C4-2B (cell line): ENCODE results near the gene MAN2B1.
"Not testable (repeated sequence)": the region's sequence is repeated elsewhere in the genome, so short reads cannot be mapped to it uniquely, and the experiment has no call there.

Source experiments
- H3K27ac ChIP-seq: fragments of 450-650 bp; 2 replicates; pipeline ENCODE4 v1.5.1; 2017
- ZFX ChIP-seq: fragments of 450-650 bp; IDR thresholded peaks from 2 replicates; pipeline ENCODE4 v1.6.1; 2017
- TF ChIP-seq, protein P1 (sequence below): fragments of 450-650 bp; conservative IDR thresholded peaks from 2 replicates; pipeline ENCODE4 v1.5.1; 2017; ENCODE audit warnings: mild to moderate bottlenecking

The MAN2B1 gene

DNA sequence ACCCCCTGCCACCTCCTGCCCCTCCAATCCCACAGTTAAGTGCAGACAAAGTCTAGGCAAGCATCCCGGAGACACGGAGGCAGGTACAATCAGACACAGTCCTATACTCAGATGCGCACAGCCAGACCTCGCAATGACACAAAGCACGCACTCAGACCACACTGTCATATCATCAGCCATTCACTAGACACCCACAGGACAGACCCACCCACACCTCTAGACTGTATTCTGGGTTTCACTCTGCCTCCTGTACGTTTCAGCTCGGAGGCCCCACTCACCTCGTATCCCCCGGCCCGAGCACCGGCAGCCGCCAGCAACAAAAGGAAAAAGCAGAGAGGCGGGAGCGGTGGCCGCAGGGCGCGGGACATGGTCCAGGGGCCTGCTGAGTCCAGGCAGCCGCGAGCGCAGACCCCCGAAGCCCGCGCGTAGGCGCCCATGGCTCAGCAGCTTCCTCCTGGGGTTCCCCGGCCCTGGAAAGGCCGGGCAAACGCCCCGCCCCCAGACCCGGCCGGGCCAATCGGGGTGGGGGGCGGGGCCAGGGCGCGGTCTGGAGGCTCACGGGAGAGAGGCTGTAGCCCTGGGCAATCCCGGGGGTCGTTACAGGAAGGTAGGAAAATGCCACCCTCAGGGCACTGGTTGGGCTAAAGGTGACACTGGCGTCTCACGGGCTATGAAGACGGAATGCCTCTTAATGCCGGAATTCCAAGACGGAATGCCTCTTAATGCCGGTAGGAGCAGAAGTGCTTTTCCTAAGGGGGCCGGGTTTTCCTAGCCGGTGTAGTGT lies at the start of gene MAN2B1, which contains the start of gene WDR83:
Gene MAN2B1, minus strand, starts transcription at position 478 of the 784 bp plus-strand sequence. Its CDS starts 41 bp downstream, at position 437.
Gene WDR83, plus strand, starts transcription at position 543 of the 784 bp plus-strand sequence. CDS start 2,984 bp downstream, outside the sequence.
- TF ChIP-seq, protein P1, sequence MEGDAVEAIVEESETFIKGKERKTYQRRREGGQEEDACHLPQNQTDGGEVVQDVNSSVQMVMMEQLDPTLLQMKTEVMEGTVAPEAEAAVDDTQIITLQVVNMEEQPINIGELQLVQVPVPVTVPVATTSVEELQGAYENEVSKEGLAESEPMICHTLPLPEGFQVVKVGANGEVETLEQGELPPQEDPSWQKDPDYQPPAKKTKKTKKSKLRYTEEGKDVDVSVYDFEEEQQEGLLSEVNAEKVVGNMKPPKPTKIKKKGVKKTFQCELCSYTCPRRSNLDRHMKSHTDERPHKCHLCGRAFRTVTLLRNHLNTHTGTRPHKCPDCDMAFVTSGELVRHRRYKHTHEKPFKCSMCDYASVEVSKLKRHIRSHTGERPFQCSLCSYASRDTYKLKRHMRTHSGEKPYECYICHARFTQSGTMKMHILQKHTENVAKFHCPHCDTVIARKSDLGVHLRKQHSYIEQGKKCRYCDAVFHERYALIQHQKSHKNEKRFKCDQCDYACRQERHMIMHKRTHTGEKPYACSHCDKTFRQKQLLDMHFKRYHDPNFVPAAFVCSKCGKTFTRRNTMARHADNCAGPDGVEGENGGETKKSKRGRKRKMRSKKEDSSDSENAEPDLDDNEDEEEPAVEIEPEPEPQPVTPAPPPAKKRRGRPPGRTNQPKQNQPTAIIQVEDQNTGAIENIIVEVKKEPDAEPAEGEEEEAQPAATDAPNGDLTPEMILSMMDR: no peak
- TF ChIP-seq ZFX: 0 out of 2 replicates have a peak, but pooled peaks have one; percentile 17
- peak within 1 kb of the TSS; percentile 61 for H3K27ac ChIP-seq

DNA sequence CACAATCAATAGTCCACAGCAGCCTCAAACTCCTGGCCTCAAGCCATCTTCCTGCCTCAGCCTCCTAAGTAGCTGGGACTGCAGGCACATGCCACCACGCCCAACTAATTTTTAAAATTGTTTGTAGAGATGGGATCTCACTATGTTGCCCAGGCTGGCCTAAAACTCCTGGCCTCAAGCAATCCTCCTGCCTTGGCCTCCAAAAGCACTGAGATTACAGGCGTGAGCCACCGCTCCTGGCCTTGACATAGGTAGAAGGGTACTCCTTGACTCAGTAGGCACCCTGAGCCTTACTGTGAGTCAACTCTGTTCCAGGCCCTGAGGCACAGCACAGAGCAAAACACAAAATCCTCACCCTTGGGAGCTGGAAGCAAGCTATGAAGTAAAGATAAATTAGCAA lies 49.4 kb upstream of the MAN2B1 start:
- H3K27ac ChIP-seq: no peak overlapping the region
- TF ChIP-seq ZFX: no peak
- TF ChIP-seq, protein P1: no peak

DNA sequence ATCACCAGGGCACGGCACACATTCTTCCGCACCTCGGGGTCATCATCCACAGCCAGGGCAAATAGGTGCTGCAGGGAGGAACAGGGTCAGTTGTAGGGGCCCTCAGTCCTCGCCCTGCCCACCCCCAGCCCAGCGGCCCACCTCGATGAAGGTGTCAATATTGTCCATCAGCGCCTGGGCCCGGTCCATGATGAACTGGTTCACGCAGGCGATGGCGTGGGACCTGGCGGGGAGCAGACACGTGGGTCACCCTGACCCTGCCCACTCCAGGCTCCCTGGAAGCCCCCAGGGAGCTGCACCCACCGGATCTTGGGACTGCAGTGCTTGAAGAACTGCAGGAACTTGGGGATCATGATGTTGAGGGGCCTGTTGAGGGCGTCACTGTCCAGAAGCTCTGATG lies 48.6 kb upstream of the MAN2B1 start:
- TF ChIP-seq, protein P1: no peak
- TF ChIP-seq ZFX: no peak
- H3K27ac ChIP-seq: no peak overlapping the region

DNA sequence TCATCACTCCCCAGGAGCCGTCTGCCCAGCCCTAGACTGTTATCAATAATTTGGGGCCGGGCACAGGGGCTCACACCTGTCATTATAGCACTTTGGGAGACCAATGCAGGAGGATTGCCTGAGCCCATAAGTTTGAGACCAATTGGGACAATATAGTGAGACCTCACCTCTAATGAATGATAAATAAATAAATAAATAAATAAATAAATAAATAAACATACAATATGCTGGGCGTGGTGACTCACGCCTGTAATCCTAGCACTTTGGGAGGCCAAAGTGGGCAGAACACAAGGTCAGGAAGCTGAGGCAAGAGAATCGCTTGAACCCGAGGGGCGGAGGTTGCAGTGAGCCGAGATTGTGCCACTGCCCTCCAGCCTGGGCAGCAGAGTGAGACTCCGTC lies 46.8 kb upstream of the MAN2B1 start:
- H3K27ac ChIP-seq: not testable (repeated sequence)

DNA sequence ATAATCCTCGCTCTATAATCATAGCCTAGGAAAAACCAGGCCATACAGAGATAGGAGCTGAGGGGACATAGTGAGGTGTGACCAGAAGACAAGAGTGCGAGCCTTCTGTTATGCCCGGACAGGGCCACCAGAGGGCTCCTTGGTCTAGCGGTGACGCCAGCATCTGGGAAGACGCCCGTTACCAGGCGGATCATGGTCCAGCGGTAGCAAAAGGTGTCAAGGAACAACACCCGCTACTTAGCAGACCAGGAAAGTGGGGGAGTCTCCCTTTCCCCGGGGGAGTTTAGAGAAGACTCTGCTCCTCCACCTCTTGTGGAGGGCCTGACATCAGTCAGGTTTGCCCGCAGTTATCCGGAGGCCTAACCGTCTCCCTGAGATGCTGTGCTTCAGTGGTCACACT lies 45.5 kb upstream of the MAN2B1 start:
- H3K27ac ChIP-seq: not testable (repeated sequence)

DNA sequence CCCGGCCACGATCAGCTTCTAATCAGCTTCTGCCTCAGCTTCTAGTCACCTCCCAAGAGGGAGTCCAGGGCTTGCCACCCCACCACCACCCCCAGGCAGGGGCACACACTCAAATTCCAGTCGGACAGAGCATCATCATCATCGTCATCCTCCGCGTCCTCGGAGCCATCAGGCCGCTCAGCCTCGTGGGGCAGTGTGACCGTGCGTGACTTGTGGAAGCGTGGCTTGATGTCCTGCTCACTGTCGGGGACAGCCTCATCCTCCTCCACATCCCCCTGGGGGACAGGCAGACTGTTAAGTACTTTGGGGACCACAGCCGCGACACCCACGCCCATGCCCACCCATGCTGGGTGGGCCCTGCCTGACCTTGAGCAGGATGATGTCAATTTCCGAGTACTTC lies 44.6 kb upstream of the MAN2B1 start:
- no peak for TF ChIP-seq ZFX
- TF ChIP-seq, protein P1: no peak
- H3K27ac ChIP-seq: no peak overlapping the region

DNA sequence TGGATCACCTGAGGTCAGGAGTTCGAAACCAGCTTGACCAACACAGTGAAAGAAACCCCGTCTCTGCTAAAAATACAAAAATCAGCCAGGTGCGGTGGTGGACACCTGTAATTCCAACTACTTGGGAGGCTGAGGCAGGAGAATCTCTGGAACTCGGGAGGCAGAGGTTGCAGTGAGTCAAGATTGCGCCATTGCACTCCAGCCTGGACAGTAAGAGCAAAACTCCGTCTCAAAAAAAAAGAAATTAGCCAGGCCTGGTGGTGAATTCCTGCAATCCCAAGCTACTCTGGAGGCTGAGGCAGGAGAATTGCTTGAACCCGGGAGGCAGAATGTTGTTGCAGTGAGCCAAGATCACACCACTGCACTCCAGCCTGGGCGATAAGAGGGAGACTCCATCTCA lies 42.1 kb upstream of the MAN2B1 start:
- no peak overlapping the region for H3K27ac ChIP-seq
- no peak for TF ChIP-seq ZFX
- TF ChIP-seq, protein P1: no peak

DNA sequence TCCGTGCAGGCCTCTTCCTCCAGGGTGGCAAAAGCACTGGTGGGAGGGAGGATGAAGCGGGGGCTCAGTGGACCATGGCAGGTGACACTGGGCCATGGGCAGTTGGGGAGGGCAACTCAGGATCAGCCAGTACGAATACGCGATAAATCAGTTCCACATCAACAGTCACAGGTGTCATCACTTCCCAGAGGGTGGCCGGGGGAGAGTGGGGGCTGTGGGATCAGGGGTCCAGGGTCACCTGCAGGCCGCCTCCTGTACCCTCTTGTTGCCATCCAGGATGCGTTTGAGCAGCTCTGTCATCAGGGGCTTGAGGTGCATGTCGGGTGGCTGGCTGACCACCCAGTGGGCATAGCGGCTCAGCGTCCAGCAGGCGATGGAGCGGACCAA lies 39.8 kb upstream of the MAN2B1 start:
- TF ChIP-seq, protein P1: no peak
- TF ChIP-seq ZFX: no peak
- H3K27ac ChIP-seq: no peak overlapping the region
